RWPE1 (cell line): ENCODE results near the gene CORO2B.

ENCODE experiments used
- CTCF ChIA-PET: fragments of 350-600 bp; sonication (Branson Sonifier 250); formaldehyde crosslinking; extraction: SDS; loops from one replicate; lab custom pipeline; 2021; lab: Yijun Ruan, JAX
- POLR2A ChIA-PET: fragments of 400-600 bp; formaldehyde crosslinking; extraction: SDS; loops from one replicate; lab custom pipeline; 2020; ENCODE audit warnings: antibody characterized with exemption; ENCODE audit not compliant: low non-redundant PET; lab: Yijun Ruan, JAX
- DNase-seq: peaks from one replicate; pipeline ENCODE4 v3.0.0; 2012; ENCODE audit warnings: low spot score
- H3K27ac ChIP-seq: fragments of 450-650 bp; 2 replicates; pipeline ENCODE4 v1.5.1; 2017
- TF ChIP-seq, protein P1 (sequence below): fragments of 450-650 bp; conservative IDR thresholded peaks from 2 replicates; pipeline ENCODE4 v1.5.1; 2017; ENCODE audit warnings: low read depth, mild to moderate bottlenecking

Gene CORO2B

GRCh38 chr15:68697711-68698690, 119.2 kb downstream of the CORO2B start:
- POLR2A ChIA-PET, result no interaction called here
- no peak overlapping the region for H3K27ac ChIP-seq
- CTCF ChIA-PET, result no interaction called here

GRCh38 chr15:68698708-68699107, 119.9 kb downstream of the CORO2B start:
- TF ChIP-seq, protein P1, sequence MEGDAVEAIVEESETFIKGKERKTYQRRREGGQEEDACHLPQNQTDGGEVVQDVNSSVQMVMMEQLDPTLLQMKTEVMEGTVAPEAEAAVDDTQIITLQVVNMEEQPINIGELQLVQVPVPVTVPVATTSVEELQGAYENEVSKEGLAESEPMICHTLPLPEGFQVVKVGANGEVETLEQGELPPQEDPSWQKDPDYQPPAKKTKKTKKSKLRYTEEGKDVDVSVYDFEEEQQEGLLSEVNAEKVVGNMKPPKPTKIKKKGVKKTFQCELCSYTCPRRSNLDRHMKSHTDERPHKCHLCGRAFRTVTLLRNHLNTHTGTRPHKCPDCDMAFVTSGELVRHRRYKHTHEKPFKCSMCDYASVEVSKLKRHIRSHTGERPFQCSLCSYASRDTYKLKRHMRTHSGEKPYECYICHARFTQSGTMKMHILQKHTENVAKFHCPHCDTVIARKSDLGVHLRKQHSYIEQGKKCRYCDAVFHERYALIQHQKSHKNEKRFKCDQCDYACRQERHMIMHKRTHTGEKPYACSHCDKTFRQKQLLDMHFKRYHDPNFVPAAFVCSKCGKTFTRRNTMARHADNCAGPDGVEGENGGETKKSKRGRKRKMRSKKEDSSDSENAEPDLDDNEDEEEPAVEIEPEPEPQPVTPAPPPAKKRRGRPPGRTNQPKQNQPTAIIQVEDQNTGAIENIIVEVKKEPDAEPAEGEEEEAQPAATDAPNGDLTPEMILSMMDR, result no peak
- CTCF ChIA-PET, result no interaction called here
- POLR2A ChIA-PET, result no interaction called here

More at GRCh38 chr15:68697711-68698690, 119.2 kb downstream of the CORO2B start:
- no peak for DNase-seq
- TF ChIP-seq, protein P1, result no peak

DNA sequence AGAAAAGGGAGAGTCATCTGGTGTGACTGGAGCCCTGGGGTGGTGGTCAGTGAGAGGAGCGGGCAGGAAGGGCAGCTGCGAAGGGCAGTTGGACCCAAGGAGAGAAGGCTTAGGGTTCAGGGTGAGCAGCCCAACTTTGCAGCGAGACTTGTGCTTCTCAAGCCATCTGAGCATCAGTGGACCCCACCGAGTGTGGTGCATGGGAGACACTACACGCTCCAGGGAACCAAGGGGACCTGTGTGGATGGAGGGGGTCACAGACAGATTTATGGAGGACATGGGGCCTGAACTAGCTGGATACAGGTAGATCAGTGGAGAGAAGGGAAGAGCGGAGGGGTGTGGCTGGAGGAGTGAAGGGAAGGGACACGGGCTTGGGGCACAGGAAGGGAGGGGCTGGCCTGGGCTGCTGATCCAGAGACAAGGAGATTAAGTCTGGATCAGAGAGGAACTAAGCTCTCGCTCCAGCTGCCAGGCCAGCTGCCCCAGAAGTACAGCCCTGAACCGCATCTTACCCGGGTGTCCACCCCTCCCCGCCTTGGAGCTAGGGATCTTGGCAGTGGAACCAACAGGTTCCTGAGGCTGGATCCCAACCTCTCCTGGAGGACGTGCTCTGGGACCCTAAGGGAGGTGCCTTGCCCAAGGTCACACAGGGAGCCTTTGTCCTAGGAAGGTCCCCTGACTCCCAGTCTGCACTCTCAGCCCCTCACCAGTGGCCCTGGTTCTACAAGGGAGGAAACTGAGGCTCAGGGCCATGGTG, 120.5 kb downstream of the CORO2B start:
- TF ChIP-seq, protein P1, result no peak
- H3K27ac ChIP-seq, result no peak overlapping the region
- ChIA-PET CTCF (no interaction called here), POLR2A (no interaction called here)
- no peak for DNase-seq

More at GRCh38 chr15:68698708-68699107, 119.9 kb downstream of the CORO2B start:
- no peak overlapping the region for H3K27ac ChIP-seq
- no peak for DNase-seq

- TF ChIP-seq, protein P1, result no peak
- no peak for DNase-seq
- ChIA-PET POLR2A (no interaction called here), CTCF (no interaction called here)
- no peak overlapping the region for H3K27ac ChIP-seq
These were observed 121.2 kb downstream of the CORO2B start for GRCh38 chr15:68699881-68700454.

DNA sequence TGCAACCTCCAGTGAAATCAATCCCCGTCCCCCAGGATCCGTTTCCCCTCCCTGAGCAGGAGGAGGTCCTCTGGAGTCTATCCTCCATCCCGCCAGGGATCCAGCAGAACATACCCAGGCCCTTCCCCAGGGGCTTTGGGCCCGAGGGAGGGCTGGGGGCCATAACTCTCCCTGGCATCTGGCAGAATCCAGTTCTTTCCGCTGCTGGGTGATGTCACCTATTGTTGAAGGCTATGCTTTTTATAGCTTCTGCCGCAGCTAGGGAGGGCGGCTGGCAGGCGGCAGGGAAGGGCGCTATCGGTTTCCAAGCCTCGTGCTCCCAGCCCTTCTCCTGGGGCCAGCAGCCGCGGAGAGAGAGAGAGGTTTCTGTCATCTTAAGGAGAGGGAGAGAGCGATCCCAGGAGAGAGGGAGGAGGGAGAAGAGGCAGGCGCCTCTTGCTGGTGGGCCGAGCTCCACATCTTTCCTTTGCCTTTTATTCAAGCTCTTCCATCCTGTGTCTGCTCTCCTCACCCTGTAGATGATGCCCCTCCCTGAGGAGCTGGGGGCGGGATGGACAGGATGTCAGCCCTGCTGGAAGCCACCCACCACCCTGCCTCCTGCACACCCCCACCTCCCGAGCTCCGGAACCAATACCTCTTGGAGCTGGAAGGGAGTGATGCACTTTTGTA, 121.8 kb downstream of the CORO2B start:
- POLR2A ChIA-PET, result no interaction called here
- no peak overlapping the region for H3K27ac ChIP-seq
- TF ChIP-seq, protein P1, result no peak
- CTCF ChIA-PET, result interaction anchor here (0.9 to 1.3 kb wide), 2 partner anchors 146 to 225 kb away, joined by 3 to 5 read pairs; no protein-coding TSS in a partner anchor
- DNase-seq, result no peak

- H3K27ac ChIP-seq, result no peak overlapping the region
- POLR2A ChIA-PET, result no interaction called here
- CTCF ChIA-PET, result interaction anchor here (0.6 to 1.3 kb wide), 2 partner anchors 99 to 223 kb away, joined by 3 read pairs; no protein-coding TSS in a partner anchor
- TF ChIP-seq, protein P1, result no peak
- no peak for DNase-seq
These were observed 123.1 kb downstream of the CORO2B start for GRCh38 chr15:68701886-68702285.
